ENCODE data around the gene CPTP.

CPTP gene

DNA sequence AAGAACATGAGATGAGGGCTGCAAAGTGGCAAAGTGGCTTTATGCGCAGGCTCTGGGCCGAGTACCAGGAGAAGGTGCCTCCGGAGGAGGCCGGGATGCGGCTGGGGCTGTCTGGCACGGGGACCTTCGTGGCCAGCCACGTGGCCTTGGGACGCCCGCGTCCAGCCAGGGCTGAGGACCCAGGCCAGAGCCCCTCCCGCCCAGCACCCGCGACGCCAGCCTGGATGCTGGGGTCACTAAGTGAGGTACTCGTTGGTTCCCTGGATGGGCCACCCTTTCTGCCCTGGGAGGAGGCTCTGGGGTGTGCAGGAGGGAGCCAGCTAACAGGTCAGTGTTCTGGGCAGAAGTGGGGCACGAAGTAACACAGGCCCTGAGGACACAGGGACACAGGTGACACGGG is 31.8 kb upstream of the CPTP start:
- H3K4me3 ChIP-seq (ENCODE audit: low read depth, low read length): no peak overlapping the region
- TF ChIP-seq, protein P1, sequence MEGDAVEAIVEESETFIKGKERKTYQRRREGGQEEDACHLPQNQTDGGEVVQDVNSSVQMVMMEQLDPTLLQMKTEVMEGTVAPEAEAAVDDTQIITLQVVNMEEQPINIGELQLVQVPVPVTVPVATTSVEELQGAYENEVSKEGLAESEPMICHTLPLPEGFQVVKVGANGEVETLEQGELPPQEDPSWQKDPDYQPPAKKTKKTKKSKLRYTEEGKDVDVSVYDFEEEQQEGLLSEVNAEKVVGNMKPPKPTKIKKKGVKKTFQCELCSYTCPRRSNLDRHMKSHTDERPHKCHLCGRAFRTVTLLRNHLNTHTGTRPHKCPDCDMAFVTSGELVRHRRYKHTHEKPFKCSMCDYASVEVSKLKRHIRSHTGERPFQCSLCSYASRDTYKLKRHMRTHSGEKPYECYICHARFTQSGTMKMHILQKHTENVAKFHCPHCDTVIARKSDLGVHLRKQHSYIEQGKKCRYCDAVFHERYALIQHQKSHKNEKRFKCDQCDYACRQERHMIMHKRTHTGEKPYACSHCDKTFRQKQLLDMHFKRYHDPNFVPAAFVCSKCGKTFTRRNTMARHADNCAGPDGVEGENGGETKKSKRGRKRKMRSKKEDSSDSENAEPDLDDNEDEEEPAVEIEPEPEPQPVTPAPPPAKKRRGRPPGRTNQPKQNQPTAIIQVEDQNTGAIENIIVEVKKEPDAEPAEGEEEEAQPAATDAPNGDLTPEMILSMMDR (conservative IDR thresholded peaks at IDR 0.05; ENCODE audit: low read depth, low read length): no peak
- no peak for DNase-seq (ENCODE audit: low read depth)

DNA sequence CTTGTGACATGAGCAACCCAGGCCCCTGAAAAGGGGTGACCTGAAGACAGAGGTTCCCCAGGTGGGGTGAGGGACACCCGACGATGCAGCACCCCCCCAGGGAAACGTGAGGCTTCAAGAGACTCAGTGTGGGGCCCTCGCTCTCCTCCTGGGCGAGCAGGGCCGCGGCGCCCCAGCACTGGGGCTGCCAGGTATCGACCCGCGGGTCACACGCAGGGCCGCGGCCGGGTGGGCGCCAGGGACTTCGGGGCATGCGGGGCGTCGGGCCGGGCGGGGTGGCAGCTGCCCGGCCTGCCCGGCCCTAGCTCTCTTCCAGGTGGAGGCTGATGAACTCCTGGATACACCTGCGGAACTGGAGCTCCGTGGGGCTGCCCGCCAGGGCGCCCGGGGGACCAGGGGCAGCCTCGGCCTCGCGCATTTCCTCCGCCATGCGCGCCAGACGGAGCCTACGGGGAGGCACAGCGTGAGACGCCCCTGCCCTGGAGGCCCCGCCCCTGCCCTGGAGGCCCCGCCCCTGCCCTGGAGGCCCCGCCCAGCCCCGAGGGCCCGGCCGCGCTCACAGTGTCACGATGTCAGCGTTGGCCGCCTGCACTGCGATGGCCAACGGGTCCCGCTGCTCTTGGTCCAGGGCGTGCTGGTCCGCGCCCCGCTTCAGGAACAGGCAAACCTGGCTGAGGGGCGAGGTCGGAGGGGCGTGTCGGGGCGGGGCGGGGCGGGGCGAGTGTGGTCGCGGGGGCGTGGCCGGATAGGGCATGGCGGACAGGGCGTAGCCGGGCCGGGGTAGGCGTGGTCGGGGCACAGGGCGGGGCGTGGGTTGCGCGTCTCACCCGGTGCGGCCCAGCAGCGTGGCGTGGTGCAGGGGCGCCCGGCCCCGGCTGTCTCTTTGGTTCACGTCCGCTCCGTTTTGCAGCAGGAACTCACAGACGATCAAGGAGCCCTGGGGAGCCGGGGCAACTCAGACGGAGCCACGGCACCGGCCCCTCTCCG is 31.0 kb upstream of the CPTP start:
- TF ChIP-seq, protein P1 (conservative IDR thresholded peaks at IDR 0.05; ENCODE audit: low read depth, low read length): no peak
- no peak for DNase-seq (ENCODE audit: low read depth)
- H3K4me3 ChIP-seq (ENCODE audit: low read depth, low read length): no peak overlapping the region

DNA sequence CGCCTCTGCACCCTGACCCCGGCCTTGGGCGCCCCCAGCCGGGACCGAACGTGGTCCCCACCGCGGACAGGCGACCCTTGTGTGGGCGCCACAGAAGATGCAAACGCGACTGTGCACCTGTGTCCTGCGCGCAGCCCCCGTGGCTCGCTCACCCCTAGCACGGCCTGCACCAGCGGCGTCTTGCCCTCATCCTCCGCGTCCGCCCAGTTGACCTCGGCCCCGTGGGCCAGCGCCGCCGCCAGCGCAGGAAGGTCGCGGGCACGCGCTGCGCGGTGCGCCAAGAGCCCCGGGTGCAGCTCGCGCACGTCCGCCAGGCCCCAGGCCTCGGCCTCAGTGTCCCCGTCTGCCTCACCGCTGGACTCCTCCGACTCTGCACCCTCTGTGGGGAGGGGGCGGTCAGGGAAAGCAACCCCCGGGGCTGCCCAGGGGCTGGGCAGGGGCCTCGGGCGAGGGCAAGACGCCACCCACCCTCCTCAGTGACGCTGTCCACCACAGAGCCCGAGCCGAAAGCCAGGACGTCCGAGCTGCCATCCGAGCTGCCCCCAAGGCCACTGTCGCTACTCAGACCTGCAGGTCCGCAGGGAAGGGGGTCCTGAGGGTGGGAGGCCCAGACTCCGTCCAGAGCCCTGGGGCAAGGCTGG is 30.2 kb upstream of the CPTP start:
- TF ChIP-seq, protein P1 (conservative IDR thresholded peaks at IDR 0.05; ENCODE audit: low read depth, low read length): no peak
- DNase-seq (ENCODE audit: low read depth): no peak
- H3K4me3 ChIP-seq (ENCODE audit: low read depth, low read length): no peak overlapping the region

DNA sequence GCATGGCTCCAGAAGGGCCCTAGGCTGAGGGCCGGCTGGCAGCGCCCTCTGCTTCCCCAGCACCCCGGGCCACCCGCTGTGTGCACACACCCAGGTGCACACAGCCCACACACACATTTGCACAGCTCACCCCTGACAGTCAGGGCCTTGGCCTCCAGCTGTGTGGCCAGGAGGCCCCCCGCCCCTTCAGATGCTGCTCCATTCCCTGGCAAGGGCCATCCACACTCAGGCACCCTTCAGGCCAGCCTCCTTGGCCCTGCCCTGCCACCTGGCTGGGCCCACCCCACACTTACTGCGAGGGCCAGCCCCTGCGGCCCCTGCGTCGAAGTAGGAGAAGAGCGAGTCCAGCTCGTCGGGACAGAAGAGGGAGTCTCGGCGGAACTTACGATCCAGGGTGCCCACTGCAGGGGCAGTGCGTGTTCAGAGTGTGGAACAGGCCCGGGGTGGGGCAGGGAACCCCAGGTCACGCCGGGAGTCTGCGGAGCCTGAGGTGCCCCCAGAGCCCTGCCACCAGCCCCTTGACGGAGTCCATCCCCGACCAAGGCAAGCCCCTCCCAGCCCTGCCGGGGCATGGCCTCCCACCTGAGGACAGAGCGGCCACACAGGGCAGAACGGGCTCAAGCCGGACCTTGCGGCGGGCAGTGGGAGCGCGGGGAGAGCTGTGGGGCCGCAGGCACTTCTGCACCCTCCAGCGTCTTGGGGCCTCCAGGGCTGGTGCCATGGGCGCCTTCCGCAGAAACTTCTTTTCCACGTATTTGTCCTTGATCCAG is 29.3 kb upstream of the CPTP start:
- no peak for DNase-seq (ENCODE audit: low read depth)

DNA sequence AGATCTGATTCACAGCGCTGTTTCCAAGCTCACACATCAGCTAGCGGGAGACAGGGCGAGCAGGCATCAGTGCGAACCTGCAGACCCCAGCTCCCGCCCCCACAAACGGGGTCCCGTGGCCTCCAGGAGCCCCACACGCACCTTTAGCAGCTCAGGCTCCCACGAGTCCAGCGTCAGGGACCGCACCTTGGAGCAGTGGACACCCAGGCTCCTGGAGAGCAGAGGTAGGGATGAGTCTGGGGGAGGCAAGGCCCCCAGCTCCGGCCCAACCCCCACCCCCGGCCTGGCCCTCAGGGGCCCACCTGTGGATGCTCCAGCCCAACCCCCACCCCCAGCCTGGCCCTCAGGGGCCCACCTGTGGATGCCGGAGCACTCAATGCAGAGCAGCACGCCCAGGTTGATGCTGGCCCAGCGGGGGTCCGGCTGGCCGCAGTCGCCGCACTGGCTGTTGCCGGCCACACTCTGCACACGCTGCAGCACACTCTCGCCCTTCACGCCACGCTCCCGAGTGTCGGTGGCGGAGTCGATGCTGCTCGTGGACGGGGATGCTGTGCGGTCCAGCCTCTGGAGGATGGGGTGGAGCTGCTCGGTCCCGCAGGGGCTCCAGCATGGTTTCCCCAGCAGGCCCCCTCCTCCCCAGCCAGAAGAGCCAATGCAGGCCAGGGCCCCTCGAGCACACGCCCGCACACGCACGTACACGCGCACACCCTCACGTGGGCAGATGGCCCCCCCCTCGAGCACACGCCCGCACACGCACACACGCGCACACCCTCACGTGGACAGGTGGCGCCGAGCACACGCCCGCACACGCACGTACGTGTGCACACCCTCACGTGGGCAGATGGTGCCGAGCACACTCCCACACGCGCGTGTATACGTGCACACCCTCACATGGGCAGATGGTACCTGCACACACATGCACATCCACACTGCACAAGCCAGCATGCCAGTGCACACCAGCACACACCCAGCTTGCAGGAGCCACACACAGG is 28.2 kb upstream of the CPTP start:
- TF ChIP-seq, protein P1 (conservative IDR thresholded peaks at IDR 0.05; ENCODE audit: low read depth, low read length): no peak
- no peak for DNase-seq (ENCODE audit: low read depth)
- H3K4me3 ChIP-seq (ENCODE audit: low read depth, low read length): no peak overlapping the region

More for the DNA sequence above, 29.3 kb upstream of the CPTP start:
- TF ChIP-seq, protein P1 (conservative IDR thresholded peaks at IDR 0.05; ENCODE audit: low read depth, low read length): no peak
- H3K4me3 ChIP-seq (ENCODE audit: low read depth, low read length): no peak overlapping the region

All from choroid plexus epithelial cell (primary cell).